Sciatic nerve (tissue), 2 donors: ENCODE measurements around the gene NFS1. TPM values are rescaled to one million over a fixed set of nuclear protein-coding genes. Genes with fewer than 3 reads are reported as not detected.
"Not testable (repeated sequence)": the region's sequence is repeated elsewhere in the genome, so short reads cannot be mapped to it uniquely, and the experiment has no call there.

Source experiments
- ATAC-seq: fragments of 200-7000 bp; cut with Tn5 transposase; one replicate; pipeline ENCODE4 v1.9.1; 2020; ENCODE audit warnings: mild to moderate bottlenecking, moderate library complexity
- DNase-seq: peaks from one replicate; pipeline ENCODE4 v3.0.0-alpha.2; 2020; ENCODE audit warnings: low spot score
- intact Hi-C: fragments of 100-400 bp; cut with DNase I; formaldehyde crosslinking; loops from one replicate; pipeline ENCODE4 v1.14.2; 2022
- total RNA-seq: library from RNA; stranded (reverse); fragmentation: NEBNext Ultra II Directional; extraction: Animal tissue kit (Norgen Biotek cat#: 25700); gene quantifications from one replicate; pipeline ENCODE4 v1.2.1, GENCODE V29; 2021
- donor health status: DM: no; HTN: no; CAD: no.
- donor health status: DM: no; HTN: no; CAD: no.

NFS1 gene
- total RNA-seq, 1 donor from 2014 or later, result 26.7 TPM

DNA sequence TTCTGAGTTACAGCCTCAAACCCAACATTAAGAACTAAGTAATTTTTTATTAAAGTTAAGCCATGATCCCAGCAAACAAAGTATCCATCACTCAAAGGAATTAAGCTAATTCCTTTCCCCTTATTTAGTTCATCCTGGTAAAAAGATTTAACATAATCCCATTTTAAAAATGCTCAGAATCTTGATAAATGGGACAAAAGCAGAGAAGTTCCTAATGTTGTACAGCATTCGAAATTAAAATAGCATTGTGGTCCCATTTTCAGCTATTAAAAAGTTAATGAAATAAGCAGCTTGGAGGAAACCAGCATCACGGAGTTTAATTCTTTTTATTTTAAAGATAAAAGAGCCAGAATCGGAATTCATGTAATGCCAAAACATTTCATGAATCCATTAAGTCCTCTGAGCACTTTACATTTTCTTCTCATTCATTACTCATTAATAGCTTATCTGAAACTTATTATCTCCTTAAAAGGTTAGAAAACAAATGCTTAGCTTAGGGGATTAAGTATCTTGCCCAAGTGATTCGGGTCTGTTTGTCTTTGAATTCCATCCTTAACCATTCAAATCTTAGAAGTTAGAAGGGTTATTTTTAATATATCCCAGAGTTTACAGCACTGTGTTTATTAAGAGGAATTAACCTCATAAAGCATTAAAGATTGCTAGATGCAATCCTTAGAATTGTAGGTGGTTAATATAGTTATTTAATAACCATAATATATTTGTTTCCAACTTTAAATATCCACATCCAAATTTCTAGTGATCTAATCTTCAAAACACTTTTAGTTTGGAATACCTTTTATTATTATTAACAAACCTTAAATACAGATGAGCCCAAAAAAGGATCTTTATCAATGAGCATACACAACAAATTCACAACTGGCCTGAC is 31.7 kb upstream of the NFS1 start:
- intact Hi-C loops, result no loop called here
- DNase-seq (no peak), ATAC-seq (no peak)

DNA sequence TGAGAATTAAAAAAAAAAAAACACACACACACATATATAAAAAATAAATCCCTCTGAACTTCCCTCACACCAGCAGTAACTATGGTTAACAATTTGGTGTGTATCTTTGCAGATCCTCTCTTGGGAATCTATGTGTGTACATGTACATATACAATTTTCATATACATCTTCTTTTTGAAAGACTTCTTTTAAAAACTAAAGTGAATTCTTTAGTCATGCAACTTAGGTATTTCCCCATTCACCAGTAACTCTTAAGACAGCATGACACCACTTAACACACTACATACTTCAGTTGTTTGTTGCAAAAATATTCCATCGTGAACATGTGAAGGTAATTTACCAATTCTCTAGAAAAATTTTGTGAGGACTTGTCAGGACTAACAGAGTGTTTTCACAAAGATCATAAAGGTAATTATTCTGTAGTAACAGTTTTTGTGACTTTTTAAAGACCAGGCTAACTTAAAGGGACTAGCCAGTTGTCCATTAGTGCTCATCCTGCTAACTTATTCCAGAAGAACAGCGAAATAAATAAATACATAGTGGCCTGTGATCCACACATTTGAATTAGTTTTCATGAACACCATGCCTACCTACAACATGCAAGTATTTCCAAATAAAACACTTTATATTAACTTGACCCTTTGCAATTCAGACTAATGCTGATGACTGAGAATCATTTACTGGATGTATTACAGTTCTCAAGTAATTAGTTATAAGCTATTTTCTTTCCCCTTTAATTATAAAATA is 30.9 kb upstream of the NFS1 start:
- DNase-seq, result no peak
- intact Hi-C loops, result no loop called here
- no peak for ATAC-seq

- ATAC-seq (no peak), DNase-seq (no peak)
- intact Hi-C loops, result no loop called here
Measured at GRCh38 chr20:35729283-35729807, 30.2 kb upstream of the NFS1 start.

- intact Hi-C loops, result no loop called here
- ATAC-seq (no peak), DNase-seq (no peak)
Measured at GRCh38 chr20:35726842-35727711, 27.9 kb upstream of the NFS1 start.

GRCh38 chr20:35724321-35725230 is 25.4 kb upstream of the NFS1 start:
- DNase-seq (no peak), ATAC-seq (no peak)
- intact Hi-C loops, result no loop called here

DNA sequence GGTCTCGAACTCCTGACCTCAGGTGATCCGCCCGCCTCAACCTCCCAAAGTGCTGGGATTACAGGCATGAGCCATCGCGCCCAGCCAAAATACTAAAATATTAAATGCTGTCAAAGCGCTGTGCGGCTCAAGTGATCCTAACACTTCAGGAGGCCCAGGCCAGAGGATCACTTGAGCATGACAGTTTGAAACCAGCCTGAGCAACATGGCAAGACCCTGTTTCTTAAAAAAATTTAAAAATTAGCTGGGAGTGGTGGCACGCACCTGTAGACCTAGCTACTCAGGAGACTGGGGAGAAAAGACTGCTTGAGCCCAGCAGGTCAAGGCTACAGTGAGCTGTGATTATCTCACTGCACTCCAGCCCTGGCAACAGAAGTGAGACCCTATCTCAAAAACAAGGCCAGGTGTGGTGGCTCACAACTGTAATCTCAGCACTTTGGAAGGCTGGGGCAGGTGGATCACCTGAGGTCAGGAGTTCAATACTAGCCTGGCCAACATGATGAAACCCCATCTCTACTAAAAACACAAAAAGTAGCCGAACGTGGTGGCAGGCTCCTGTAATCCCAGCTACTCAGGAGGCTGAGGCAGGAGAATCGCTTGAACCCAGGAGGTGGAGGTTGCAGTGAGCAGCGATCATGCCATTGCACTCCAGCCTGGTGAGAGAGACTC is 24.6 kb upstream of the NFS1 start:
- DNase-seq, intact Hi-C loops, ATAC-seq: not testable (repeated sequence)

DNA sequence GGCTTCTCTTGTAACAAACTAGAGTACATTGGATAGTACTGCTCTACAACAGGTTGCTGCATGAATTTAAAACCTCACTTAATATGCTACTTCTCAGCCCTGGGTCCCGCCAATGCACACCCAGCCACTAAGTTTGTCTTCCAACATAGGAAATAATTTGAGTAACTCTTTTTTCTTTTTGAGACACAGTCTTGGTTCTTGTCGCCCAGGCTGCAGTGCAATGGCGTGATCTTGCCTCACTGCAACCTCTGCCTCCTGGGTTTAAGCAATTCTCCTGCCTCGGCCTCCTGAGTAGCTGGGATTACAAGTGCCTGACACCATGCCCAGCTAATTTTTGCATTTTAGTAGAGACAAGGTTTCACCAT is 24.1 kb upstream of the NFS1 start:
- intact Hi-C loops, DNase-seq, ATAC-seq: not testable (repeated sequence)

GRCh38 chr20:35721621-35722020 is 22.5 kb upstream of the NFS1 start:
- DNase-seq (no peak), ATAC-seq (no peak)
- intact Hi-C loops, result no loop called here

- no peak for DNase-seq
- intact Hi-C loops, result no loop called here
- no peak for ATAC-seq
Measured at GRCh38 chr20:35721219-35721618, 22.1 kb upstream of the NFS1 start.

DNA sequence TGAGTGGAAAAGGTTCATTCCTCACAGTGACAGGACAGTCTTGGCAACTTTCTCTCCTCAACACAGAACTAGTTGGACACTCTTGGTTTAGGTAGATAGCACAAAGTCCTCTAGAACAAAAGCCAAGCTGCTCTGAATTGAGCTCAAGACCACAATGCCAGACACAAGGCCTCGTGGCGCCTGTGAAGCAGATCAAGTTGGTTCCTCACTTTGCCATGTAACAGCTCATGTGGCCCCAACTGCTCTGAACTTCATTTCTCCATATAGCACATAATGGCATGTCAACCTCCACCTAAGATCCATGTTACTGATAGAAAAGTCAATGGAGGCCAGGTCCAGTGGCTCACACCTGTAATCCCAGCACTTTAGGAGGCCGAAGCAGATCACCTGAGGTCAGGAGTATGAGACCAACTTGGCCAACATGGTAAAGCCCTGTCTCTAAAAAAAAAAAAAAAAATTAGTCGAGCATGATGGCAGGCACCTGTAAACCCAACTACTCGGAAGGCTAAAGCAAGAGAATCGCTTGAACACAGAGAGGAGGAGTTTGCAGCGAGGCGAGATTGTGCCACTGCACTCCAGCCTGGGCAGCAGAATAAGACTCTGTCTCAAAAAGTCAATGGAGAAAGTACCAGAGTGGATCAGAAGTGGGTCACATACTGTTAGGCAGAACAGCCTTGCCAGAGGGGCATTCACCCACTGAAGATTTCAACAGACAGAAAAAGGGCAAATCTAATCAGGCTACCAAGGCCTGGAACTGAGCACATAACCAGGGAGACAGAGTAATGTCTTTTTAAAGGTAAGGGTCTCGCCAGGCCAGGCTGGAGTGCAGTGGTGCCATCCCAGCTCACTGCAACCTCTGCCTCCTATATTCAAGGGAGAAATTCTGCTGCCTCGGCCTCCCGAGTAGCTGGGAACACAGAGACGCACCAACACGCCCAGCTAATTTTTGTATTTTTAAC is 21.3 kb upstream of the NFS1 start:
- intact Hi-C loops, result no loop called here
- ATAC-seq (no peak), DNase-seq (no peak)

DNA sequence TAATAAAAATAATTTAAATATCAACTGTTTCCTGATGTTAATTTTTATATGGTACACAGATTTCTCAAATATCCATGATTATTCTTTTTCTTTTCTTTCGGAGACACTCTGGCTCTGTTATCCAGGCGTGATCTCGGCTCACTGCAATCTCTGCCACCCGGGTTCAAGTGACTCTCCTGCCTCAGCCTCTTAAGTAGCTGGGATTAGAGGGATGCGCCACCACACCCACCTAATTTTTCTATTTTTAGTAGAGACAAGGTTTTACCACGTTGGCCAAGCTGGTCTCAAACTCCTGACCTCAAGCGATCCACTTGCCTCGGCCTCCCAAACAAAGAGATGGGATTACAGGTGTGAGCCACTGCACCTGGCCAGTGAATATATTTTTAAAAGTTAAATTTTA is 20.6 kb upstream of the NFS1 start:
- intact Hi-C loops, result no loop called here
- DNase-seq, result no peak
- no peak for ATAC-seq

DNA sequence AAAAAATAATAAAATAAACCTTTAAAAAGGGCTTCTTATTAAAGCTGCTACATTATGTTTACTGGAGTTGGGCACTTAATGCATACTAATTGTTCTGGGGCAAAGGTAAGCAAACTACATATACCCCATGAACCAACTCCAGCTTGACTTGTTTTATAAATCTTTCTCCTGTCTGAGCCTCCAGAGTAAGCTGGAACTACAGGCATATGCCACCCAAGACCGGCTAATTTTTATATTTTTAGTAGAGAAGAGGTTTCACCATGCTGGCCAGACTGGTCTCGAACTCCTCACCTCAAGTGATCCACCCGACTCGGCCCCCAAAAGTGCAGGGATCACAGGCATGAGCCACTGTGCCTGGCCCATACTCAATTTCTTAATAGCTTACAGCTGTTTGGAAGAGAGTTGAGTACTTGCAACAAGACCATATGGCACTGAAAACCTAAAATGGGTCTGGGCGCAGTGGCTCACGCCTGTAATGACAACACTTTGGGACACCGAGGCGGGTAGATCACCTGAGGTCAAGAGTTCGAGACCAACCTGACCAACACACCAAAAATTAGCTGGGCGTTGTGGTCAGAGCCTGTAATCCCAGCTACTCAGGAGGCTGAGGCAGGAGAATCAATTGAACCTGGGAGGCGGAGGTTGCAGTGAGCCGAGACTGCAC is 20.0 kb upstream of the NFS1 start:
- ATAC-seq (no peak), DNase-seq (no peak)
- intact Hi-C loops, result no loop called here

GRCh38 chr20:35718321-35718720 is 19.2 kb upstream of the NFS1 start:
- ATAC-seq, DNase-seq, intact Hi-C loops: not testable (repeated sequence)

DNA sequence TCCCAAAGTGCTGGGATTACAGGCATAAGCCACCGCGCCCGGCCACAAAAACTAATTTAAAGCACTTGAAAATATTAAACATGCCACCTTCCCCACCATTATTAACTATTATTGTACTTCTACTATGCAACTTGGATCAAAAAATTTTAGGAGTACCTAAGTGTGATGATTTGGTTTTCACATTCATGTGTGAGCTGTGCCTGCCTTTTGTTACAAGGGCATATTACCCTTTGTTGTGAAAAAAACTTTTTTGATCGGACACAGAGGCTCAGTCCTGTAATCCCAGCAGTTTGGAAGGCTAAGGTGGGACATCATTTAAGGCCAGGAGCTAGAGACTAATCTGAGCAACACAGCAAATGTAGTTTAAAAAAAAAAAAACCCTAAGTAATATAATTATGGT is 17.2 kb upstream of the NFS1 start:
- DNase-seq, result no peak
- intact Hi-C loops, result no loop called here
- no peak for ATAC-seq

DNA sequence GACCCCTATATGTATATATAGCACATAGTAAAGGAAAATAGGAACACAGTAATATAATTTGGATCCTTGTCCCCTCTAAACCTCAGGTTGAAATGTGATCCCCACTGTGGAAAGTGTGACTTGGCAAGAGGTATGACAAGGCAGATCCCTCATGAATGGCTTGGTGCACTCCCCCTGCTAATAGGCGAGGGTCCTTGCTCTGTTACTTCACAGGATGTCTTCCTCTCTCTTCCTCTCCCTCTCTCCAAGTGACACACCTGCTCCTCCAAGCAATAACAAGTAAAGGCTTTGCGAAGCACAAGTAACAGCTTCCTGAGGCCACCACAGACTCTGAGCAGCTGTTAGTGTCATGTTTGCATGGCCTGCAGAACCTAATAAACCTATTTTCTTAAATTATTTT is 16.5 kb upstream of the NFS1 start:
- intact Hi-C loops, result no loop called here
- ATAC-seq, result no peak
- DNase-seq, result no peak

GRCh38 chr20:35714127-35714526 is 15.0 kb upstream of the NFS1 start:
- intact Hi-C loops, result no loop called here
- ATAC-seq, result no peak
- no peak for DNase-seq
